Ectodermal cell (in vitro differentiated cells): Measurements from ENCODE around the gene HDGFL1.

Experiments used
- H3K27ac ChIP-seq: 2 replicates; pipeline ENCODE4 v1.7.0; 2013; ENCODE audit warnings: mild to moderate bottlenecking, low read depth, low read length; ENCODE audit not compliant: insufficient read depth, poor library complexity, severe bottlenecking
- H3K27me3 ChIP-seq: 2 replicates; pipeline ENCODE4 v1.7.0; 2013; ENCODE audit warnings: mild to moderate bottlenecking, low read length; ENCODE audit not compliant: insufficient read depth, control insufficient read depth, poor library complexity, severe bottlenecking
- H3K36me3 ChIP-seq: one replicate; pipeline ENCODE4 v1.7.0; 2013; ENCODE audit warnings: low read length; ENCODE audit not compliant: control insufficient read depth, insufficient read depth
- H3K4me1 ChIP-seq: one replicate; pipeline ENCODE4 v1.7.0; 2013; ENCODE audit warnings: low read length; ENCODE audit not compliant: control insufficient read depth, insufficient read depth
- H3K4me3 ChIP-seq: 2 replicates; pipeline ENCODE4 v1.7.0; 2013; ENCODE audit warnings: low read depth, low read length, control low read depth; ENCODE audit not compliant: insufficient read depth
- H3K9me3 ChIP-seq: 2 replicates; pipeline ENCODE4 v1.7.0; 2013; ENCODE audit warnings: mild to moderate bottlenecking, low read length, moderate library complexity; ENCODE audit not compliant: control insufficient read depth
- WGBS, 2 experiments: methylation state at CpG; one replicate each; pipeline ENCODE4 v1.1.7; 2013; ENCODE audit warnings: missing lambda C conversion rate in 2 of 2; 5-methylcytosine and 5-hydroxymethylcytosine counted together

Gene HDGFL1

DNA sequence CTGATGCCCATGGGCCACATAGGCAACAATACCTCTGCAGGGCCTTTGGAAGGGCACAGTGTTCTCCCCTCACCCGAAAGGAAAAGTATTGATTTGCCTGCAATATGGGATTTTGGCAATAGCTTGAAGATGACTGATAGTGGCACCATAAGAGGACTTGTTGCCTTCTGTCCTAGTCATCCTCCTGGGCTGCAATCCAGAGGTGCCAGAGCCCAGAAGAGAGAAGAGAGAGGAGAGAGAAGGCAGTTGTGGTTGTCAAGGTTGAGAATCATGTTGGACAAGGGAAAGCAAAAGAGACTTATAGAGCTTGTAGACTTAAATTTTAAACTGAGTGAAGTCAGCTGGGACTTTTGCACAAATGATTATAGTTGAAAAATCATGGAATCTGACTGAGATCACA, 14.6 kb downstream of the HDGFL1 start:
- H3K4me1 ChIP-seq, result peaks cover 25% of the 10 kb centered on the region
- WGBS, 2 experiments, result 95 to 96% methylated on average over 1 of the region's 1 CpG
- H3K27ac ChIP-seq, result no peak overlapping the region
- H3K9me3 ChIP-seq, result no peaks in the 10 kb centered on the region
- no peaks in the 10 kb centered on the region for H3K27me3 ChIP-seq
- H3K36me3 ChIP-seq, result no peaks in the 10 kb centered on the region
- no peak overlapping the region for H3K4me3 ChIP-seq

DNA sequence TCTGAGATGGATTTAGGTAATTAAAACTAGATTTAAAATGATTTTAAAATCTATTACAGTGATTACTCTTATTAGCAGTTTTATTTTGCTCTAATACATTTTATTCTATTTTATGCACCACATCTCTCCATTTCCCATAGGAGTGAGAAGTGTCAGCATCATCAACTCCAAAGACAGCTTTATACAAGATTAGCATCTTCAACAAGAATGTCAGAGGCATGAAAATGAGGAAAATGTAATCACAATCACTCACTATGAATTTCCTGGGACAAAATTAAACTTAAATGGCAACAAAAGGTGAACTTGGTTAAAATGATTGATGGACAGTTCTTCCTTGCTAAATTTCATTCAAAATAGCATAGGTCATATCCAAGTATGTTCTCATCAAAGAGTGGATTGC, 19.8 kb downstream of the HDGFL1 start:
- H3K27ac ChIP-seq, result no peak overlapping the region
- no peaks in the 10 kb centered on the region for H3K27me3 ChIP-seq
- peaks cover 13% of the 10 kb centered on the region for H3K4me1 ChIP-seq
- no peak overlapping the region for H3K4me3 ChIP-seq
- no peaks in the 10 kb centered on the region for H3K9me3 ChIP-seq
- H3K36me3 ChIP-seq, result no peaks in the 10 kb centered on the region

DNA sequence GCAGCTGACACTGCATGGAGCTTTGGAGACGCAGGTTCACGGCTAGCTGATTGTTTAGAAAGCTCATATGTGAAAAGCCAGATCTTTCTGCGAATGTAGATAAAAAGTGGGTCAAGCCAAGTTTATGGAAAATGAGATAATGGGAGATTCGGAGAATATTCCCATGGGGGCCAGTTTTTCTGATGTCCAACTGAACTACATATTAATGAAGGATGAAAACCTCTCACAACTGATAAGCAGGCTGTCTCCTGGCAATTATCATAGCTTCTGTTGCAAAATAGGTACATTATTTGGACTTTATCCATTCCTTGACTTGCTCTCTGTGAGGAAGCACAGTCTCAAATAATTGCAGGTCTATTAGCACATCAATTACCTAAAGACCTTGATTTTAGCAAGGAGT, 21.1 kb downstream of the HDGFL1 start:
- Histone ChIP-seq H3K36me3 (no peaks in the 10 kb centered on the region), H3K9me3 (no peaks in the 10 kb centered on the region), H3K27me3 (no peaks in the 10 kb centered on the region), H3K4me1 (peaks cover 1% of the 10 kb centered on the region), H3K27ac (no peak overlapping the region), H3K4me3 (no peak overlapping the region)
- WGBS, 2 experiments, result 96 to 97% methylated on average over 4 of the region's 4 CpGs

DNA sequence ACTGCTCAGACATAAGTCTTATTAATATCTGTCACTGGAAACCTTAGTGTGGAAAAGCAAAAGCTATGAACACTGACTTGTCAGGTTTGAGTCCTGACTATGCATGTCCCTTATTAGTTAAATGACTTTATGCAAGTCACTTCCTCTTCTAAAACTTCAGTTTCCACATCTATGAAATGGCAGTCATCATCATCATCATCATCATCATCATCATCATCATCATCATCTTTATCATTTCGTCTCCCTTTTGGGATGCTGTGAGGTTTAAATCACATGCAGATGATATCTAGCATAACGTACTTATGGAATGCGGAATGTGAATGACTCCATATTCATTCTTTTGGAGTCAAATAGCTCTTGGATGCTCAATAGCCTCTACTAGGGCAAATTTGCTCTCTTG, 24.5 kb downstream of the HDGFL1 start:
- Histone ChIP-seq H3K27ac (no peak overlapping the region), H3K27me3 (no peaks in the 10 kb centered on the region), H3K4me3 (no peak overlapping the region), H3K36me3 (no peaks in the 10 kb centered on the region), H3K9me3 (no peaks in the 10 kb centered on the region), H3K4me1 (no peaks in the 10 kb centered on the region)
- 93 to 100% methylated on average over 3 of the region's 3 CpGs for WGBS, 2 experiments

DNA sequence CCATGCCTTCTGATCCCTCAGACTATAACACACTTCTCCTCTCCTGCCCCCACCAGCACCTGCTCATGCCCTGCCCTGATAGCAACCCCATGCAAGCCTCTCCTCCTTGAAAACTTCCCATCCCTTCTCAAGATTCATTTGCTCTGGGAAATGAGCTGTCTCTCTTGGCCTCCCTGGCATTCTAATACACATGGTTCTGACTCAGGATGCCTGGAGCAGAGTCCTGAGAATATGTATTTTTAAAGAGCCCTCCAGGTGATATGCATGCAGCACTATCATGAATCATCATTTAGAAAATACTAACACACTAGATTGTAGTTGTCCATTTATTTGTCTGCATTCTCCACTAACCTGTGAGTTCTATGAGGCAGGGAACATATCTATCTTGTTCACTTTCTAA, 26.6 kb downstream of the HDGFL1 start:
- H3K36me3 ChIP-seq, result no peaks in the 10 kb centered on the region
- no peak overlapping the region for H3K4me3 ChIP-seq
- H3K4me1 ChIP-seq, result no peaks in the 10 kb centered on the region
- H3K9me3 ChIP-seq, result no peaks in the 10 kb centered on the region
- H3K27ac ChIP-seq, result no peak overlapping the region
- H3K27me3 ChIP-seq, result no peaks in the 10 kb centered on the region

DNA sequence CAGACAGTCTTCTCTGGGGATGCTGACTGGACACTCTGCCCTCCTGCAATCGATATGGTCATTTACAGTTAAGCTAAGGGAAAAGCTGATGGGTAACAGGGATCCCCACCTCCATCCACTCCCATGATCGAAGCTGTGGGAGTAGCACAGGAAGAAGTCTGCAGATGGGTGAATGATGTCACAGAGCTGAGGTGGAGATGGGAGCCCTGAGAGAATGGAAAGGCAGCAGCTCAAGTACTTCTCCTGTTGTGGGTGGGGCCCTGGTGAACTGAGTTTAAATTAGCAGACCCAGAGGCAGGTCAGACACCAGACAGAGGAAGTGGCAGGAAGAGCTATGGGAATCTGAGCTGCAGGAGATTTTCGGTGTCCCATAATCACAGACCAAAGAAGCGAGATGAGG, 29.0 kb downstream of the HDGFL1 start:
- no peak overlapping the region for H3K4me3 ChIP-seq
- H3K4me1 ChIP-seq, result no peaks in the 10 kb centered on the region
- H3K27me3 ChIP-seq, result no peaks in the 10 kb centered on the region
- no peak overlapping the region for H3K27ac ChIP-seq
- H3K36me3 ChIP-seq, result no peaks in the 10 kb centered on the region
- 96% methylated on average over 4 of the region's 4 CpGs for WGBS, 2 experiments
- H3K9me3 ChIP-seq, result no peaks in the 10 kb centered on the region

DNA sequence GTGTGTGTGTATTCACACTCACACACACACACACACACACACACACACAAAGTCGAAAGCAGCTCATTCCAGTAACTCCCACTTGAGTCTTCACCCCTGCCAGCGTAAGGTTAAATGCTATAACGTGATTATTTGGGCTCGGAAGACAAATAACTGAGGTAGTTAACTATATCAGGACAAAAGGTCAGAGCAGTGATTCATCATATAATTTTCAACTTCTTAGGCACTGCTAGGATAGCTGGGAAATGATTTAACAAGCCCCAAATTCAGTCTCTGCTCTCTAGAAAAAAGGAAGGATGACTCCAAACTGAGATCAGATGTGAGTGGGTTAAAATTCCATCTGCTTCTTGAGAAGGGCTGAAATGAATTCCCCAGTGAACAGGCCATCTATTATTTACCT, 30.7 kb downstream of the HDGFL1 start:
- Histone ChIP-seq H3K4me1 (no peaks in the 10 kb centered on the region), H3K36me3 (no peaks in the 10 kb centered on the region), H3K27me3 (no peaks in the 10 kb centered on the region), H3K4me3 (no peak overlapping the region), H3K9me3 (no peaks in the 10 kb centered on the region), H3K27ac (no peak overlapping the region)
- WGBS, 2 experiments, result 94 to 100% methylated on average over 3 to 4 of the region's 4 CpGs

DNA sequence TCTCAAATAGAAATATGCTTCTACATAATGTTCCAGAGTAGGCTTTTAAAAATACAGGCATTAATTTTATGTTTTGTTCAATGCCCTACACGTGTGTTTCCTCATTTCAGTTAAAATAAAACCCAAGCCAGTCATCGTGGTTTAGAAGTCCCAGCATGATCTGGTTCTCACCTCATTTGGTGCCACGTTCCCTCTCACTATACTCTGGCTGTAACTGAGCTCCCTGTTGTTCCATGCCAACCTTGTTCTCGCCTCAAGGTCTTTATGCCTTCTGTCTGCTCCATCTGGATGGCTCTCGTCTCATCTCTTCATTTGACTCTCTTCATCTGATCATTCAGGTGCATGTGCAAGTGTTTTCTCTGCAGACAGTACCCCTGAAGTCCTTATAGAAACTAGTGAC, 32.6 kb downstream of the HDGFL1 start:
- Histone ChIP-seq H3K4me3 (no peak overlapping the region), H3K36me3 (no peaks in the 10 kb centered on the region), H3K9me3 (no peaks in the 10 kb centered on the region), H3K27me3 (no peaks in the 10 kb centered on the region), H3K27ac (no peak overlapping the region), H3K4me1 (no peaks in the 10 kb centered on the region)
- 91% methylated on average over 5 of the region's 5 CpGs for WGBS, 2 experiments

DNA sequence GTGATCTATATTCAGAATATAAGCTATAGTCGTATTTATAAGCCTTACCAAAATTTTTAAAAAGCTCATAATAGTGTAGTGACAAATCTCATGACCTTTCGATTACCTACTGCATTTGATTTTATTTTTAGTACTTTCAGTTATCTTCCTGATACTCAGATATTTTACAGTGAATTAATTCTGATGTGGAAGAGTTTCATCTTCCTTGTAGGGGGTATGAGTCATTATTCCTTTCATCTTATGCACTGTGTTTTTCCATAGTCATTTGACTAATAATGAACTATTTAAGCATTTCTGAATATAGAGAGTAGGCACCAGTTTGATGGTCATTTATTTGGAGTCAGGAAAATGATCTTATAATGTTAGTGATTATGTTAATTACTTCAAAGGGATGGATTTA, 36.4 kb downstream of the HDGFL1 start:
- Histone ChIP-seq H3K27ac (no peak overlapping the region), H3K9me3 (no peaks in the 10 kb centered on the region), H3K4me1 (no peaks in the 10 kb centered on the region), H3K36me3 (no peaks in the 10 kb centered on the region), H3K27me3 (no peaks in the 10 kb centered on the region), H3K4me3 (no peak overlapping the region)
- WGBS, 2 experiments, result 100% methylated on average over 2 of the region's 2 CpGs; no CpG with 5 or more reads in 1 of the 2 experiments

DNA sequence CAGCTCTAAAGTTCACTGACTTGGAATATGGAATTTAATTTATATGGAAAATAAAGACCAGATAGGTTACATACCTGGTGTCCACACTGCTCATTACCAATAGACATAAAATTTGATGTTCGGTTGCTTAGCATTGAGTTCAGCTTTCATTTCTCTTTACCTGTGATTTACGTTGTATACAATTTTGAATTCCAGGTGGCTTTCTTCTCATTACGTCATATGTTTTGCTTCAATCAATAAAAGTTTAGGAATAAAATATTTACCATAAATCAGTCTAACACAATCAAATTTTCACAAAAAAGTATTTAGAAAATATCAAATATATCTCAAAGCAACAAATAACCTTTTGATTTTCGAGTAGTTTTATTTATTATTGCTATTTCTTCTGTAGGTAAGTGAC, 40.8 kb downstream of the HDGFL1 start:
- H3K9me3 ChIP-seq, result no peaks in the 10 kb centered on the region
- H3K27me3 ChIP-seq, result no peaks in the 10 kb centered on the region
- 89 to 94% methylated on average over 3 to 4 of the region's 4 CpGs for WGBS, 2 experiments
- H3K27ac ChIP-seq, result no peak overlapping the region
- no peaks in the 10 kb centered on the region for H3K4me1 ChIP-seq
- no peaks in the 10 kb centered on the region for H3K36me3 ChIP-seq
- H3K4me3 ChIP-seq, result no peak overlapping the region

DNA sequence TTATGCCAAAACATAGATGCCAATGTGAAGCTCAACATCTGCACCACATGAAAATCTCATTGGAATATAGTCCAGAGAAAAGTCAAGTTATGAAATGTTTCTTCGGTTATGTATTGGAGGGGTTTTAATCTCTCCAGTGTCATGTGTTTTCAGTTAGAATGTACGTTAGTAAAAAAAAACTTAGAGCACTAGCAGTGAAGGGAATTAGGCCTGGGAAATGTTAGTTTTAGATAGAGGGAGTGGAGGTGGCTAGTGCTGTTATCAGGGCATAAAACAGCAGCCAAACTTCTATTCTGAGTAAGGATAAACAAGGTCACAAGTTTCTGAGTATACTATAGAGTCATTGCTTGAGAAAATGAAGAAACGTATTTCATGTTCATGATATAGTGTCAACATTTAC, 42.9 kb downstream of the HDGFL1 start:
- Histone ChIP-seq H3K9me3 (no peaks in the 10 kb centered on the region), H3K36me3 (no peaks in the 10 kb centered on the region), H3K4me1 (no peaks in the 10 kb centered on the region), H3K27me3 (no peaks in the 10 kb centered on the region), H3K4me3 (no peak overlapping the region), H3K27ac (no peak overlapping the region)
- 81 to 83% methylated on average over 3 of the region's 3 CpGs for WGBS, 2 experiments
